Thyroid gland (tissue), 4 donors: ENCODE data around the gene MICALL1.
A peak's percentile ranks its signal among the peaks of the same experiment; 100 is the strongest.

Source experiments
- CTCF ChIP-seq, 6 experiments: fragments of 200-600 bp in 3 of 6; fragments of 450-650 bp in 3 of 6; sonication (generic) in 3 of 6; IDR thresholded peaks; one replicate each; pipeline ENCODE4 v1.5.1; 2016 to 2019; ENCODE audit warnings: antibody characterized with exemption in 6 of 6, mild to moderate bottlenecking in 2 of 6, inconsistent platforms in 1 of 6, moderate library complexity in 1 of 6
- POLR2A ChIP-seq, 2 donors: fragments of 450-650 bp; IDR thresholded peaks; one replicate each; pipeline ENCODE4 v1.6.1; 2017; ENCODE audit warnings: antibody characterized with exemption in 2 of 2, mild to moderate bottlenecking in 2 of 2, moderate library complexity in 1 of 2

- TF ChIP-seq CTCF (IDR thresholded peaks at IDR 0.05) (peak in 3 of 6 experiments; percentile 12 to 19 (median 12)), POLR2A (IDR thresholded peaks at IDR 0.05) (no peak)
These were observed 77.1 kb downstream of the MICALL1 start for GRCh38 chr22:37982938-37983859.
